ENCODE results near the gene TXNIP. TPM values are rescaled to one million over a fixed set of nuclear protein-coding genes. Genes with fewer than 3 reads are reported as not detected.

Gene TXNIP
- total RNA-seq, 1 donor from 2014 or later = 1,858 TPM

DNA sequence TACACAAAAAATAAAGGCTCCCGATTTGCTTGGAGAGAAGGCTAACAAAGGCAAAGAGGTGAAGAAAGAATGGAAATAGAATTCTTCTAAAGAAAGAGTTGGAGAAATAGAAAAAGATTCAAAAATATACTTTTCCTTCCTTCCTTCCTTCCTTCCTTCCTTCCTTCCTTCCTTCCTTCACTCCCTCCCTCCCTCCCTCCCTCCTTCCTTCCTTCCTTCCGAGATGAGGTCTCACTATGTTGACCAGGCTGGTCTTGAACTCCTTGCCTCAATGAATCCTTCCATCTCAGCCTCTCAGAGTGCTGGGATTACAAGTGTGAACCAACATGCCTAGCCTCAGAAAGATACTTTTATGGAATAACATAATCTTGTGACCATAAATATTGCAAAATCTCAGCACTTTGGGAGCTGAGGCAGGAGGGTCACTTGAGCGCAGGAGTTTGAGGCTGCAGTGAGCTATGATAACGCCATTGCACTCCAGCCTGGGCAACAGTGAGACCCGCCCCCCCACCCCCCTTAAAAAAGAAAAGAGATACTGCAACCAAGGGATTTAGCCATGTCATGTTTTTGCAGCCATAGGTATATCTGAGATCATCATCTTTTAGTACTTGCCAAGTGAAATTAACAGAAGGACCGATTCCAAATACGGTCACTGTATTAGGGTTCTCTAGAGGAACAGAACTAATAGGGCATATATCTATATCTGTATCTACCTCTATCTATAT lies 26.2 kb upstream of the TXNIP start:
- TF ChIP-seq POLR2AphosphoS5 (IDR thresholded peaks at IDR 0.05; ENCODE audit: insufficient read depth in 1 of 2, low read depth in 1 of 2) (no peak), POLR2A (IDR thresholded peaks at IDR 0.05) (no peak)
- TF ChIP-seq, protein P1, sequence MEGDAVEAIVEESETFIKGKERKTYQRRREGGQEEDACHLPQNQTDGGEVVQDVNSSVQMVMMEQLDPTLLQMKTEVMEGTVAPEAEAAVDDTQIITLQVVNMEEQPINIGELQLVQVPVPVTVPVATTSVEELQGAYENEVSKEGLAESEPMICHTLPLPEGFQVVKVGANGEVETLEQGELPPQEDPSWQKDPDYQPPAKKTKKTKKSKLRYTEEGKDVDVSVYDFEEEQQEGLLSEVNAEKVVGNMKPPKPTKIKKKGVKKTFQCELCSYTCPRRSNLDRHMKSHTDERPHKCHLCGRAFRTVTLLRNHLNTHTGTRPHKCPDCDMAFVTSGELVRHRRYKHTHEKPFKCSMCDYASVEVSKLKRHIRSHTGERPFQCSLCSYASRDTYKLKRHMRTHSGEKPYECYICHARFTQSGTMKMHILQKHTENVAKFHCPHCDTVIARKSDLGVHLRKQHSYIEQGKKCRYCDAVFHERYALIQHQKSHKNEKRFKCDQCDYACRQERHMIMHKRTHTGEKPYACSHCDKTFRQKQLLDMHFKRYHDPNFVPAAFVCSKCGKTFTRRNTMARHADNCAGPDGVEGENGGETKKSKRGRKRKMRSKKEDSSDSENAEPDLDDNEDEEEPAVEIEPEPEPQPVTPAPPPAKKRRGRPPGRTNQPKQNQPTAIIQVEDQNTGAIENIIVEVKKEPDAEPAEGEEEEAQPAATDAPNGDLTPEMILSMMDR (IDR thresholded peaks at IDR 0.05) = no peak
- no peaks in the 10 kb centered on the region for H3K27me3 ChIP-seq
- DNase-seq (ENCODE audit: extremely low spot score in 2 of 2) = no peak
- no peaks in the 10 kb centered on the region for H3K9me3 ChIP-seq
- H3K36me3 ChIP-seq = no peaks in the 10 kb centered on the region
- no peak overlapping the region for H3K27ac ChIP-seq
- no peak overlapping the region for H3K4me3 ChIP-seq
- peaks cover 10% of the 10 kb centered on the region for H3K4me1 ChIP-seq
- intact Hi-C loops (cut with DNase I) = loop anchor here (5.0 kb wide), 1 partner anchor 185 kb away; no protein-coding TSS in a partner anchor

DNA sequence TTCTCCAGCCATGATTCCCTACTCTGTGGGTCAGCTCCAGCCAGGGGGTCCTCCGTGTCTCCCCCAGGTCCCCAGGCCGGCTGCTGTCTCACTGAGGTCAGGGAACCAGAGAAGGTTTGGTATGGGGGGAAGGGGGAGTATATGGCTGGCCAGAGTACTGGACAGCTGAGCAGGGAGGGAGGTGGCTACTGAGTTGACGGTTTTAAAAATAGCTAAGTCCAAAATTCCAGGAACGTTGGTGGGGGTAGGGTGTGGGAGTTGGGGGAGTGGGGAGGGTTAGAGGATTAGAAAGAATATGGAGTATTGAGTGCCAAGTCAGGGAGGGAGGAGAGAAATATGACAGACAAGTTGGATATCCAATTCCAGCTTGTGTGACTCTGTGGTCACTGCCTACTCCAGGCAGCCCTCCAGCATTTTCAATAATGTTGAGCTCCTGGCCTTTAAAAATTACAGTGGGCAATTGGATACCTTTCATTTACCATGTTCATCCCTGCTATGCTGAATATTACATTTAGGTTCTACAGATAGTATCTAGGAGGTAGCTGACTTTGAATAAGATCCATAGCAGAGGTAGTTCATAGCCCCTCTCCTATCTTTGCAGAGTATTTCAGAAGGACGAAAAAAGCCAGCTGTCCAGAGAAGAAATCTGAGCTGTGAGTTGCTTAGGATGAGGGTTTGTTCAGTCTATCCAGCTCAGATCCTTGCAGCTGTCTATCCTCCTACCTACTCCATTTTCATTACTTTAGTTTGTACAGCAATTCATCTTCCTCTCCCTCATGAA lies 25.4 kb upstream of the TXNIP start, which contains the start of gene HJV:
HJV (minus strand) TSS at position 114 of the 781 bp plus-strand sequence. CDS start 1,504 bp downstream, outside the sequence.
- Histone ChIP-seq H3K9me3 (no peaks in the 10 kb centered on the region), H3K36me3 (no peaks in the 10 kb centered on the region), H3K4me3 (no peak within 1 kb of the TSS), H3K4me1 (peaks cover 10% of the 10 kb centered on the region), H3K27me3 (no peaks in the 10 kb centered on the region), H3K27ac (no peak within 1 kb of the TSS)
- DNase-seq (ENCODE audit: extremely low spot score in 2 of 2) = no peak
- TF ChIP-seq, protein P1 (IDR thresholded peaks at IDR 0.05) = no peak
- no peak for TF ChIP-seq POLR2A (IDR thresholded peaks at IDR 0.05)
- intact Hi-C loops (cut with DNase I) = loop anchor here (5.0 kb wide), 1 partner anchor 185 kb away; no protein-coding TSS in a partner anchor

DNA sequence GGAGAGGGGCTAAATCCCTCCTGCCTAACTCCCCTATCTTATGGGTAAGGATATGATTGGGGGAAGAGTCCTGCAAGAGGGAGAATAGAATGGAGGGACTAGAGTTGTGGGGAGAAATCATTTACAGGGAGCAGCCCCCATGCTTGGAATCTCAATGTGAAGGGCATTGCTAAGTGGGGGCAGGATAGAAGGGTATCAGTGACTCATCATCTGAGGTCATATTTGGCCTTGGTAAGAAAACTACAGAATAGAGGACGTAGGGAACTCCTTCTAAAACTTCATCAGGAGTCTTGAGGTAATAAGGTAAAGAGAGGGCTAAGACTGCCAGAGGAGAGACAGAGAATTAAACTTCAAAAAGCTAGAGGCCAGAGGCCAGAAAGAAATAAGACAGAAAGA lies 24.7 kb upstream of the TXNIP start:
- intact Hi-C loops (cut with DNase I) = loop anchor here (5.0 kb wide), 1 partner anchor 184 kb away; no protein-coding TSS in a partner anchor
- Histone ChIP-seq H3K4me1 (peaks cover 10% of the 10 kb centered on the region), H3K27me3 (no peaks in the 10 kb centered on the region), H3K4me3 (no peak overlapping the region), H3K9me3 (no peaks in the 10 kb centered on the region), H3K27ac (no peak overlapping the region), H3K36me3 (no peaks in the 10 kb centered on the region)
- DNase-seq (ENCODE audit: extremely low spot score in 2 of 2) = no peak
- TF ChIP-seq POLR2AphosphoS5 (IDR thresholded peaks at IDR 0.05; ENCODE audit: insufficient read depth in 1 of 2, low read depth in 1 of 2) = no peak
- TF ChIP-seq POLR2A (IDR thresholded peaks at IDR 0.05) = no peak
- TF ChIP-seq, protein P1 (IDR thresholded peaks at IDR 0.05) = no peak

DNA sequence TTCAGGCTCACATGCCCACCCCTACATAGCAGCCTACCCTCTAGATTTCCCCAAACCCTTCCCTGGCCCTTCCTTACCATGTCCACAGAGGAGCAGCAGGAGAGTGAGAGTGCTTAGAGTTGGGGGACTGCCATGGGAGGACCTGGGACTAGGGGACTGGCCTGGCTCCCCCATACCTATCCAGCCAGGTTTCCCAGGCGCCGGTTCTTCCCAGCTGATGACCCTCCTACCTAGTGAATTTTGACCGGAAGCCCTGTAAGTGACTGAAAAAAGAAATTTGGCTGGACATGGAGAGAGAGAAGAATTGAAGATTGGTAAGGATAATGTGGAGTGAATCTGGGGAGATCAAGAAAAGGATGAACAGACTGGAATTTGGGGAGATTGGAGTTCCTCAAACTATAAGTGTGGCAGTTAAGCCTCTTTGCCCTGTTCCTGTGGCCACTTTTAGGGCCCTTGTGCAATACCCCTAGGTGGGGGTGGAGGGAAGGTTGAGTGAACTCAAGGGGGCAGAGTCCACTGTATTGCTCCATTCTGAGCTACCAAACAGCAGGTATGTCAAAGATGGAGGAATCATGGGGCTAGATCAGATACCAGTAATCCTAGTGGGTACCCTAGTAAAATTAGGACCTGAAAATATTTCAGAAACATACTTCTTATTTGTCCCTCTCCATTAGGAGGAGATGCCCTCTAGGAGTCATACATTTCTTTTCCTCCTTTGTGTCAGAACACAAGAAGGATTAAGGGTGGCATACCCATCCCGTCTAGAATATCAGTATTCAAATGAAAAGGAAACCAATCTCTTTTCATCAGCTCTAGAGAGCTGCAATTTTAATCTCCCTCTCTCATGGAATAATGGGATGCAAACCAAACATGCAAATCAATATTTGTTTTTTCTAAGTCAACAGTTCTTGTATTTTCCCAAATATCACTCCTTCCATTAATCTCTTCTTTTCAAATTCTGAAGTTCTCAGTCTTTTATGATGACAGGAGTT lies 24.0 kb upstream of the TXNIP start:
- no peaks in the 10 kb centered on the region for H3K36me3 ChIP-seq
- peaks cover 10% of the 10 kb centered on the region for H3K4me1 ChIP-seq
- TF ChIP-seq, protein P1 (IDR thresholded peaks at IDR 0.05) = no peak
- no peak for TF ChIP-seq POLR2AphosphoS5 (IDR thresholded peaks at IDR 0.05; ENCODE audit: insufficient read depth in 1 of 2, low read depth in 1 of 2)
- no peak for TF ChIP-seq POLR2A (IDR thresholded peaks at IDR 0.05)
- no peaks in the 10 kb centered on the region for H3K27me3 ChIP-seq
- H3K9me3 ChIP-seq = no peaks in the 10 kb centered on the region
- H3K27ac ChIP-seq = no peak overlapping the region
- H3K4me3 ChIP-seq = no peak overlapping the region
- DNase-seq (ENCODE audit: extremely low spot score in 2 of 2) = no peak
- intact Hi-C loops (cut with DNase I) = loop anchor here (5.0 kb wide), 1 partner anchor 183 kb away; no protein-coding TSS in a partner anchor

Data from vagina (tissue), 2 donors.